DND-41 (cell line): ENCODE results near the gene GHITM.

Experiments used
- ATAC-seq: fragments of 200-7000 bp; cut with Tn5 transposase; 3 replicates; pipeline ENCODE4 v1.9.1; 2021; ENCODE audit warnings: low read depth; ENCODE audit not compliant: insufficient read depth
- DNase-seq: peaks from one replicate; pipeline ENCODE4 v3.0.0-alpha.2; 2020
- H2AFZ ChIP-seq: 2 replicates; pipeline ENCODE4 v1.6.0; 2012; ENCODE audit warnings: low read depth, low read length
- H3K27ac ChIP-seq: 2 replicates; pipeline ENCODE4 v1.5.1; 2012; ENCODE audit warnings: low read length, inconsistent platforms
- H3K27me3 ChIP-seq: fragments of 200-600 bp; sonication (generic); 2 replicates; pipeline ENCODE4 v1.6.0; 2012; ENCODE audit warnings: low read length, mild to moderate bottlenecking, inconsistent platforms; ENCODE audit not compliant: insufficient read depth, poor library complexity
- H3K36me3 ChIP-seq: 2 replicates; pipeline ENCODE4 v1.5.1; 2012; ENCODE audit warnings: low read length, inconsistent platforms; ENCODE audit not compliant: insufficient read depth
- H3K4me1 ChIP-seq: 2 replicates; pipeline ENCODE4 v1.5.1; 2012; ENCODE audit warnings: mild to moderate bottlenecking, low read length; ENCODE audit not compliant: insufficient read depth
- H3K4me2 ChIP-seq: 2 replicates; pipeline ENCODE4 v1.6.0; 2012; ENCODE audit warnings: mild to moderate bottlenecking, moderate library complexity, low read length, inconsistent platforms; ENCODE audit not compliant: insufficient read depth
- H3K4me3 ChIP-seq, 2 experiments: fragments of 200-600 bp in 1 of 2; shearing (Covaris generic) in 1 of 2; 2 replicates each; pipeline ENCODE4 v1.5.1; 2012 to 2016; ENCODE audit warnings: inconsistent platforms in 2 of 2, low read length in 2 of 2, mild to moderate bottlenecking in 2 of 2, low read depth in 1 of 2, moderate library complexity in 1 of 2
- H3K79me2 ChIP-seq: 2 replicates; pipeline ENCODE4 v1.6.0; 2012; ENCODE audit warnings: low read length, inconsistent platforms; ENCODE audit not compliant: insufficient read depth
- H3K9ac ChIP-seq: 2 replicates; pipeline ENCODE4 v1.6.0; 2012; ENCODE audit warnings: low read depth, mild to moderate bottlenecking, inconsistent platforms, low read length, moderate library complexity
- H3K9me3 ChIP-seq: 2 replicates; pipeline ENCODE4 v1.5.1; 2012; ENCODE audit warnings: low read length, moderate library complexity, mild to moderate bottlenecking, inconsistent platforms; ENCODE audit not compliant: insufficient read depth, severe bottlenecking
- H4K20me1 ChIP-seq: 2 replicates; pipeline ENCODE4 v1.6.0; 2012; ENCODE audit warnings: low read length; ENCODE audit not compliant: insufficient read depth
- CTCF ChIP-seq: IDR thresholded peaks from 2 replicates; pipeline ENCODE4 v1.5.1; 2012; ENCODE audit warnings: borderline replicate concordance, low read length, moderate library complexity, mild to moderate bottlenecking; ENCODE audit not compliant: poor library complexity, severe bottlenecking; ENCODE audit errors: extremely low read depth
- EZH2 ChIP-seq: IDR thresholded peaks from 3 replicates; pipeline ENCODE4 v1.6.1; 2012; ENCODE audit warnings: borderline replicate concordance, low read depth, mild to moderate bottlenecking, moderate library complexity, low read length, inconsistent platforms; ENCODE audit not compliant: severe bottlenecking

GHITM gene

GRCh38 chr10:84190621-84191020 is 51.3 kb downstream of the GHITM start:
- H3K4me1 ChIP-seq: no peaks in the 10 kb centered on the region
- TF ChIP-seq CTCF: no peak
- no peak for TF ChIP-seq EZH2
- peaks cover 3% of the 10 kb centered on the region for H3K27me3 ChIP-seq
- ATAC-seq: 0 out of 3 replicates have a peak, but pooled peaks have one; percentile 12
- no peak overlapping the region for H2AFZ ChIP-seq
- H4K20me1 ChIP-seq: no peaks in the 10 kb centered on the region; the same call in 1 of the 2 replicates
- H3K9me3 ChIP-seq: no peaks in the 10 kb centered on the region
- H3K79me2 ChIP-seq: no peaks in the 10 kb centered on the region
- no peak overlapping the region for H3K9ac ChIP-seq
- no peak overlapping the region for H3K4me2 ChIP-seq
- H3K27ac ChIP-seq: no peak overlapping the region
- H3K36me3 ChIP-seq: no peaks in the 10 kb centered on the region
- no peak for DNase-seq
- H3K4me3 ChIP-seq: no peak overlapping the region

- H3K9me3 ChIP-seq: no peaks in the 10 kb centered on the region
- ATAC-seq: peak; percentile 26; the same call in 1 of the 3 replicates
- TF ChIP-seq EZH2: no peak
- no peak for TF ChIP-seq CTCF
- H3K4me3 ChIP-seq: no peak overlapping the region
- no peaks in the 10 kb centered on the region for H3K79me2 ChIP-seq
- no peaks in the 10 kb centered on the region for H3K36me3 ChIP-seq
- no peak for DNase-seq
- no peaks in the 10 kb centered on the region; the same call in 1 of the 2 replicates for H4K20me1 ChIP-seq
- no peak overlapping the region for H3K9ac ChIP-seq
- H3K4me2 ChIP-seq: no peak overlapping the region
- H3K4me1 ChIP-seq: peaks cover 3% of the 10 kb centered on the region; the same call in 1 of the 2 replicates
- H2AFZ ChIP-seq: no peak overlapping the region
- no peak overlapping the region for H3K27ac ChIP-seq
- peaks cover 4% of the 10 kb centered on the region for H3K27me3 ChIP-seq
Observed at GRCh38 chr10:84191106-84191505, 51.8 kb downstream of the GHITM start.

- Histone ChIP-seq H3K9me3 (no peaks in the 10 kb centered on the region), H3K79me2 (no peaks in the 10 kb centered on the region), H4K20me1 (no peaks in the 10 kb centered on the region; the same call in 1 of the 2 replicates), H3K27ac (no peak overlapping the region), H3K4me2 (no peak overlapping the region), H3K4me3 (no peak overlapping the region), H3K9ac (no peak overlapping the region), H3K36me3 (no peaks in the 10 kb centered on the region), H2AFZ (no peak overlapping the region), H3K27me3 (peaks cover 8% of the 10 kb centered on the region), H3K4me1 (peaks cover 4% of the 10 kb centered on the region; the same call in 1 of the 2 replicates)
- ATAC-seq (no peak), DNase-seq (no peak)
- TF ChIP-seq CTCF: no peak
- TF ChIP-seq EZH2: no peak
Observed at GRCh38 chr10:84193327-84193726, 54.0 kb downstream of the GHITM start.

- Histone ChIP-seq H3K27me3 (peaks cover 8% of the 10 kb centered on the region), H3K9me3 (no peaks in the 10 kb centered on the region), H3K36me3 (no peaks in the 10 kb centered on the region), H4K20me1 (no peaks in the 10 kb centered on the region; the same call in 1 of the 2 replicates), H3K79me2 (no peaks in the 10 kb centered on the region), H3K4me3 (no peak overlapping the region), H3K27ac (no peak overlapping the region), H2AFZ (no peak overlapping the region), H3K4me1 (peaks cover 4% of the 10 kb centered on the region; the same call in 1 of the 2 replicates), H3K4me2 (no peak overlapping the region), H3K9ac (no peak overlapping the region)
- DNase-seq (no peak), ATAC-seq (no peak)
- TF ChIP-seq CTCF: no peak
Observed at GRCh38 chr10:84193846-84194423, 54.6 kb downstream of the GHITM start.
